Measurements from ENCODE around the gene INTS7. TPM values are rescaled to one million over a fixed set of nuclear protein-coding genes. Genes with fewer than 3 reads are reported as not detected.

Gene INTS7
- polyA plus RNA-seq, 1 of the 3 experiments (the other 2 are of a cell fraction) = 8.7 TPM

DNA sequence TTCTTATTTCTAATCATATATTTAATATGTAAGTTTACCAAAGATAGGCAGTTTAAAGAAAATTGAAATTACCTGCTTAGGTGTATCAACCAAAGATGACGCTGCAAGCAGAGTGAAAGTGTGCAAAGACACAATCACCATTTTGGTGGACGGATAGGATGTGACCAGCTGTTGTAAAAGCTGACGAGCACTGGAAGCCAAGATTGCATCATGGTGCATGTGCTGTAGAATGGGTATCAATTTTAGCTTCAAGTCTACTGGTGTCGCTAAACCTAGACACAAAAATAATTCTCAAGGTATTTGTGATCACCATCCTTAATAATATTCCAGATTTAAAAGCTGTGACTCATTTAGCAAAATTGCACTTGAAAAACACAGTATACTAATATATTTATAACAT lies 28.2 kb downstream of the INTS7 start:
- H3K4me3 ChIP-seq (ENCODE audit: low read depth in 2 of 2, low read length in 1 of 2) = no peak overlapping the region
- H3K79me2 ChIP-seq (ENCODE audit: insufficient read depth) = no peaks in the 10 kb centered on the region; the same call in 1 of the 2 replicates
- H3K9ac ChIP-seq = no peak overlapping the region
- 93% methylated on average over 4 of the region's 4 CpGs for WGBS (ENCODE audit: low lambda C conversion rate)
- no peak overlapping the region for H2AFZ ChIP-seq (ENCODE audit: low read depth)
- H3K27ac ChIP-seq (ENCODE audit: low read depth in 2 of 2, low read length in 1 of 2) = no peak overlapping the region
- no peaks in the 10 kb centered on the region for H3K9me2 ChIP-seq
- H3K9me3 ChIP-seq = no peaks in the 10 kb centered on the region
- TF ChIP-seq, protein P1, sequence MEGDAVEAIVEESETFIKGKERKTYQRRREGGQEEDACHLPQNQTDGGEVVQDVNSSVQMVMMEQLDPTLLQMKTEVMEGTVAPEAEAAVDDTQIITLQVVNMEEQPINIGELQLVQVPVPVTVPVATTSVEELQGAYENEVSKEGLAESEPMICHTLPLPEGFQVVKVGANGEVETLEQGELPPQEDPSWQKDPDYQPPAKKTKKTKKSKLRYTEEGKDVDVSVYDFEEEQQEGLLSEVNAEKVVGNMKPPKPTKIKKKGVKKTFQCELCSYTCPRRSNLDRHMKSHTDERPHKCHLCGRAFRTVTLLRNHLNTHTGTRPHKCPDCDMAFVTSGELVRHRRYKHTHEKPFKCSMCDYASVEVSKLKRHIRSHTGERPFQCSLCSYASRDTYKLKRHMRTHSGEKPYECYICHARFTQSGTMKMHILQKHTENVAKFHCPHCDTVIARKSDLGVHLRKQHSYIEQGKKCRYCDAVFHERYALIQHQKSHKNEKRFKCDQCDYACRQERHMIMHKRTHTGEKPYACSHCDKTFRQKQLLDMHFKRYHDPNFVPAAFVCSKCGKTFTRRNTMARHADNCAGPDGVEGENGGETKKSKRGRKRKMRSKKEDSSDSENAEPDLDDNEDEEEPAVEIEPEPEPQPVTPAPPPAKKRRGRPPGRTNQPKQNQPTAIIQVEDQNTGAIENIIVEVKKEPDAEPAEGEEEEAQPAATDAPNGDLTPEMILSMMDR (IDR thresholded peaks at IDR 0.05) = no peak
- TF ChIP-seq, protein P2, sequence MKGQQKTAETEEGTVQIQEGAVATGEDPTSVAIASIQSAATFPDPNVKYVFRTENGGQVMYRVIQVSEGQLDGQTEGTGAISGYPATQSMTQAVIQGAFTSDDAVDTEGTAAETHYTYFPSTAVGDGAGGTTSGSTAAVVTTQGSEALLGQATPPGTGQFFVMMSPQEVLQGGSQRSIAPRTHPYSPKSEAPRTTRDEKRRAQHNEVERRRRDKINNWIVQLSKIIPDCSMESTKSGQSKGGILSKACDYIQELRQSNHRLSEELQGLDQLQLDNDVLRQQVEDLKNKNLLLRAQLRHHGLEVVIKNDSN (IDR thresholded peaks at IDR 0.05; ENCODE audit: borderline replicate concordance, low read depth) = no peak
- TF ChIP-seq TAF1 (IDR thresholded peaks at IDR 0.05; ENCODE audit: borderline replicate concordance, low read depth, low read length) (no peak), FOSL2 (IDR thresholded peaks at IDR 0.05; ENCODE audit: borderline replicate concordance, low read depth) (no peak)
- no peaks in the 10 kb centered on the region for H3K27me3 ChIP-seq (ENCODE audit: insufficient read depth)
- H3F3A ChIP-seq (replicated peaks; ENCODE audit: insufficient read depth) = no peaks in the 10 kb centered on the region
- peaks cover 44 to 76% of the 10 kb centered on the region in 2 experiments for H3K36me3 ChIP-seq (replicated peaks in 1 of 2; ENCODE audit: control insufficient read depth in 1 of 2, insufficient read depth in 2 of 2, low read length in 1 of 2)
- no peak for DNase-seq
- H4K20me1 ChIP-seq (ENCODE audit: insufficient read depth) = no peaks in the 10 kb centered on the region
- no peaks in the 10 kb centered on the region; a peak in 1 of 4 replicates for H3K4me1 ChIP-seq (ENCODE audit: control insufficient read depth in 1 of 2, insufficient read depth in 2 of 2, low read depth in 1 of 2, low read length in 1 of 2)
- CTCF ChIA-PET = interaction anchor here (1.6 to 4.0 kb wide), 2 partner anchors 27 to 449 kb away, joined by 8 to 25 read pairs; partner anchors contain the start of genes DTL and INTS7
- POLR2A ChIA-PET = no interaction called here
- H3K4me2 ChIP-seq = no peak overlapping the region

DNA sequence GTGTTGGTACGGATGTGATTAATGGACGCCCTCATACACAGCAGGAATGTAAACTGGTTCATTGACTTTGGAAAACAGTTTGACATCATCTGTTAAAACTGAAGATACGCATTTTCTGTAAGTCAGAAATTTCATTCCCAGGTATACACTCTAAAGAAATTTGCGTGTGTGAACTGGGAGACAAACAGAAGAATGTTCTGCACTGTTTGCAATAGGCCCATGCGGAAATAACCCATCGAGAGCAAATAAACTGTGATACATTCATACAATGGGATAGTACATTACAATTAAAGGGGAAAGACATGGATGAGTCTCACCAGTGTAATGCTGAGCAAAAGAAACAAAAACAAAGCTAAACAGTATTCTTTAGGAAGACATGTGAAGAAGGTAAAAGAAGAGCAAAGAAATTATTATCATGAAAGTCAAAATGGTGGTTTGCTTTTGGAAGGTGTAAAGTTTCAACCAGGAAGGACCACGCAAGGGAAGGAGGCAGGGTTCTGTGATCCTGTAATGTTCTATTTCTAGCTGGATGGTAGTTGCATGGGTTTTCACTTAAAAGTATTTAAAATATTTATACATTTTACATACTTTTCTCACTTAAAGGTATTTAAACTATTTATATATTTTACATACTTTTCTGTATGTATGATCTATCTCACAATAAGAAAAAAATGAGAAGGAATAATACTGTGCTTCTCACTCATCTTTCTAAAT lies 30.3 kb downstream of the INTS7 start:
- H4K20me1 ChIP-seq (ENCODE audit: insufficient read depth) = no peaks in the 10 kb centered on the region
- 88% methylated on average over 7 of the region's 7 CpGs for WGBS (ENCODE audit: low lambda C conversion rate)
- H3F3A ChIP-seq (replicated peaks; ENCODE audit: insufficient read depth) = no peaks in the 10 kb centered on the region
- DNase-seq = no peak
- no peak overlapping the region for H3K27ac ChIP-seq (ENCODE audit: low read depth in 2 of 2, low read length in 1 of 2)
- no peaks in the 10 kb centered on the region for H3K27me3 ChIP-seq (ENCODE audit: insufficient read depth)
- no peak overlapping the region for H2AFZ ChIP-seq (ENCODE audit: low read depth)
- POLR2A ChIA-PET = no interaction called here
- H3K79me2 ChIP-seq (ENCODE audit: insufficient read depth) = no peaks in the 10 kb centered on the region
- H3K36me3 ChIP-seq (replicated peaks in 1 of 2; ENCODE audit: control insufficient read depth in 1 of 2, insufficient read depth in 2 of 2, low read length in 1 of 2) = peaks cover 30 to 60% of the 10 kb centered on the region in 2 experiments
- TF ChIP-seq FOSL2 (IDR thresholded peaks at IDR 0.05; ENCODE audit: borderline replicate concordance, low read depth) (no peak), MXI1 (IDR thresholded peaks at IDR 0.05; ENCODE audit: low read depth, low read length) (no peak), YY1 (IDR thresholded peaks at IDR 0.05; ENCODE audit: low read depth) (no peak), SIN3A (IDR thresholded peaks at IDR 0.05; ENCODE audit: borderline replicate concordance, low read depth, low read length) (no peak), TAF1 (IDR thresholded peaks at IDR 0.05; ENCODE audit: borderline replicate concordance, low read depth, low read length) (no peak), TCF12 (IDR thresholded peaks at IDR 0.05) (no peak), EP300 (IDR thresholded peaks at IDR 0.05; ENCODE audit: borderline replicate concordance in 1 of 2, low read depth in 1 of 2, low read length in 1 of 2) (no peak), CHD2 (IDR thresholded peaks at IDR 0.05; ENCODE audit: low read length, partially characterized antibody) (no peak), FOXM1 (IDR thresholded peaks at IDR 0.05; ENCODE audit: low read depth) (no peak), EZH2phosphoT487 (IDR thresholded peaks at IDR 0.05; ENCODE audit: borderline replicate concordance, low read depth) (no peak)
- TF ChIP-seq, protein P2 (IDR thresholded peaks at IDR 0.05; ENCODE audit: borderline replicate concordance, low read depth) = no peak
- TF ChIP-seq, protein P3, sequence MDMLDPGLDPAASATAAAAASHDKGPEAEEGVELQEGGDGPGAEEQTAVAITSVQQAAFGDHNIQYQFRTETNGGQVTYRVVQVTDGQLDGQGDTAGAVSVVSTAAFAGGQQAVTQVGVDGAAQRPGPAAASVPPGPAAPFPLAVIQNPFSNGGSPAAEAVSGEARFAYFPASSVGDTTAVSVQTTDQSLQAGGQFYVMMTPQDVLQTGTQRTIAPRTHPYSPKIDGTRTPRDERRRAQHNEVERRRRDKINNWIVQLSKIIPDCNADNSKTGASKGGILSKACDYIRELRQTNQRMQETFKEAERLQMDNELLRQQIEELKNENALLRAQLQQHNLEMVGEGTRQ (IDR thresholded peaks at IDR 0.05; ENCODE audit: borderline replicate concordance, low read depth, low read length) = no peak
- H3K4me1 ChIP-seq (ENCODE audit: control insufficient read depth in 1 of 2, insufficient read depth in 2 of 2, low read depth in 1 of 2, low read length in 1 of 2) = no peaks in the 10 kb centered on the region; a peak in 1 of 4 replicates
- H3K9ac ChIP-seq = no peak overlapping the region
- H3K9me3 ChIP-seq = no peaks in the 10 kb centered on the region
- no peak overlapping the region for H3K4me3 ChIP-seq (ENCODE audit: low read depth in 2 of 2, low read length in 1 of 2)
- CTCF ChIA-PET = interaction anchor here (1.0 to 4.0 kb wide), 5 partner anchors 9 to 324 kb away, joined by 3 to 25 read pairs (median 3); partner anchors contain the start of genes DTL and INTS7
- no peak overlapping the region for H3K4me2 ChIP-seq
- H3K9me2 ChIP-seq = no peaks in the 10 kb centered on the region
